RWPE2 (cell line): ENCODE measurements around the gene GPR155.

Source experiments
- ATAC-seq: fragments of 200-7000 bp; cut with Tn5 transposase; 3 replicates; pipeline ENCODE4 v1.9.1; 2021; ENCODE audit warnings: low read depth
- DNase-seq: peaks from one replicate; pipeline ENCODE4 v3.0.0-alpha.2; 2020; ENCODE audit warnings: low spot score
- H3K27ac ChIP-seq: fragments of 450-650 bp; 2 replicates; pipeline ENCODE4 v1.5.1; 2017; ENCODE audit warnings: mild to moderate bottlenecking; ENCODE audit not compliant: poor library complexity, severe bottlenecking
- H3K27me3 ChIP-seq: fragments of 250-450 bp; sonication (Bioruptor Pico); 2 replicates; pipeline ENCODE4 v1.5.1; 2021; ENCODE audit warnings: mild to moderate bottlenecking, moderate library complexity; ENCODE audit not compliant: insufficient read depth, poor library complexity, severe bottlenecking
- H3K36me3 ChIP-seq: fragments of 250-450 bp; sonication (Bioruptor Pico); 2 replicates; pipeline ENCODE4 v1.5.1; 2020; ENCODE audit warnings: low read depth, mild to moderate bottlenecking, moderate library complexity
- H3K4me1 ChIP-seq: fragments of 250-450 bp; sonication (Bioruptor Pico); 2 replicates; pipeline ENCODE4 v1.5.1; 2021; ENCODE audit warnings: mild to moderate bottlenecking, moderate library complexity; ENCODE audit not compliant: insufficient read depth, poor library complexity, severe bottlenecking
- H3K4me3 ChIP-seq: fragments of 250-450 bp; sonication (Bioruptor Pico); 2 replicates; pipeline ENCODE4 v1.5.1; 2021; ENCODE audit warnings: mild to moderate bottlenecking, moderate library complexity; ENCODE audit not compliant: severe bottlenecking
- H3K9me3 ChIP-seq: fragments of 250-450 bp; sonication (Bioruptor Pico); 2 replicates; pipeline ENCODE4 v1.5.1; 2021; ENCODE audit warnings: mild to moderate bottlenecking, moderate library complexity; ENCODE audit not compliant: severe bottlenecking
- CTCF ChIP-seq: fragments of 450-650 bp; IDR thresholded peaks from one replicate; pipeline ENCODE4 v1.5.1; 2017; ENCODE audit warnings: mild to moderate bottlenecking, moderate library complexity; ENCODE audit not compliant: poor library complexity, severe bottlenecking

GPR155 gene

GRCh38 chr2:174438146-174438886, 48.5 kb downstream of the GPR155 start:
- no peak overlapping the region for H3K4me3 ChIP-seq
- H3K27ac ChIP-seq = no peak overlapping the region
- ATAC-seq = no peak
- H3K9me3 ChIP-seq = peaks cover 2% of the 10 kb centered on the region
- no peaks in the 10 kb centered on the region for H3K36me3 ChIP-seq
- H3K27me3 ChIP-seq = no peaks in the 10 kb centered on the region
- peaks cover 10% of the 10 kb centered on the region for H3K4me1 ChIP-seq
- no peak for DNase-seq
- no peak for TF ChIP-seq CTCF

- TF ChIP-seq CTCF = no peak
- Histone ChIP-seq H3K9me3 (peaks cover 2% of the 10 kb centered on the region), H3K27me3 (no peaks in the 10 kb centered on the region), H3K4me3 (no peak overlapping the region), H3K4me1 (no peaks in the 10 kb centered on the region), H3K36me3 (no peaks in the 10 kb centered on the region), H3K27ac (no peak overlapping the region)
- ATAC-seq (no peak), DNase-seq (no peak)
These were observed 50.5 kb downstream of the GPR155 start for GRCh38 chr2:174436351-174436750.

- DNase-seq (no peak), ATAC-seq (no peak)
- no peaks in the 10 kb centered on the region for H3K27me3 ChIP-seq
- peaks cover 18% of the 10 kb centered on the region for H3K36me3 ChIP-seq
- no peak overlapping the region for H3K27ac ChIP-seq
- TF ChIP-seq CTCF = no peak
- H3K9me3 ChIP-seq = no peaks in the 10 kb centered on the region
- no peak overlapping the region for H3K4me3 ChIP-seq
- no peaks in the 10 kb centered on the region for H3K4me1 ChIP-seq
These were observed 54.9 kb downstream of the GPR155 start for GRCh38 chr2:174431902-174432301.

GRCh38 chr2:174430066-174430465, 56.8 kb downstream of the GPR155 start:
- ATAC-seq = no peak
- Histone ChIP-seq H3K4me1 (no peaks in the 10 kb centered on the region), H3K4me3 (no peak overlapping the region), H3K36me3 (peaks cover 18% of the 10 kb centered on the region), H3K9me3 (no peaks in the 10 kb centered on the region), H3K27ac (no peak overlapping the region), H3K27me3 (no peaks in the 10 kb centered on the region)
- no peak for TF ChIP-seq CTCF
- DNase-seq = no peak

GRCh38 chr2:174428214-174428613, 58.6 kb downstream of the GPR155 start:
- H3K9me3 ChIP-seq = no peaks in the 10 kb centered on the region
- no peak overlapping the region for H3K4me3 ChIP-seq
- ATAC-seq (no peak), DNase-seq (no peak)
- no peak overlapping the region for H3K27ac ChIP-seq
- H3K4me1 ChIP-seq = no peaks in the 10 kb centered on the region
- H3K36me3 ChIP-seq = peaks cover 28% of the 10 kb centered on the region
- TF ChIP-seq CTCF = no peak
- no peaks in the 10 kb centered on the region for H3K27me3 ChIP-seq
